DMS153 treated with DMSO at 0.1 percent for 48 hours (cell line): ENCODE data around the gene PIEZO2.
"Not testable (repeated sequence)": the region's sequence is repeated elsewhere in the genome, so short reads cannot be mapped to it uniquely, and the experiment has no call there.

Experiments used
- DNase-seq: peaks from one replicate; lab custom pipeline; 2025; ENCODE audit not compliant: unreplicated experiment; lab: John Stamatoyannopoulos, UW

PIEZO2 gene

GRCh38 chr18:10689236-10690034 is 459.9 kb downstream of the PIEZO2 start:
- DNase-seq = no peak

- DNase-seq = no peak
Measured at GRCh38 chr18:10688766-10689165, 460.6 kb downstream of the PIEZO2 start.

- no peak for DNase-seq
Measured at GRCh38 chr18:10687161-10687925, 462.0 kb downstream of the PIEZO2 start.

DNA sequence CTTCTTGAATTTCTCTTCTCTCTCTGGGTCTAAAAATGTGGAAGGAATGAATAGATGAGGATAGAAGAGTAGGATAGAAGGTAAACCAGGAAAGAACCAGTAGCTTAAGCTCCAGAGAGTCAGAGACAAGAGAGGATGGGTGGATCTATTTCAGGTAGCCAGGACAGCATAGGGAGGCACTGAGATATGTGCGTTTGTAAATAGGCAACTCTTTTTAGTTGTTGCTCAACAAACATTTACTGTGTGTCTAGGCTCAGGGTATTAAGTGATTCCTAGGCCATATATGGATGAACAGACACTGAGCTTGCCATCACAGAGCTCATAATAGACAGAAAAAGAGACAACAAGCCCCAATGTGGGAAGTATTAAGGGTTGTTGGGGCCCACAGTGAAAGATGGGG is 463.1 kb downstream of the PIEZO2 start:
- no peak for DNase-seq

- no peak for DNase-seq
Measured at GRCh38 chr18:10685484-10685883, 463.9 kb downstream of the PIEZO2 start.

- DNase-seq = no peak
Measured at GRCh38 chr18:10682368-10682714, 467.0 kb downstream of the PIEZO2 start.

GRCh38 chr18:10681581-10682367 is 467.6 kb downstream of the PIEZO2 start:
- DNase-seq = no peak

- no peak for DNase-seq
Measured at GRCh38 chr18:10680271-10680596, 469.1 kb downstream of the PIEZO2 start.

- no peak for DNase-seq
Measured at GRCh38 chr18:10679557-10680270, 469.7 kb downstream of the PIEZO2 start.

- DNase-seq = no peak
Measured at GRCh38 chr18:10671441-10671840, 477.9 kb downstream of the PIEZO2 start.

DNA sequence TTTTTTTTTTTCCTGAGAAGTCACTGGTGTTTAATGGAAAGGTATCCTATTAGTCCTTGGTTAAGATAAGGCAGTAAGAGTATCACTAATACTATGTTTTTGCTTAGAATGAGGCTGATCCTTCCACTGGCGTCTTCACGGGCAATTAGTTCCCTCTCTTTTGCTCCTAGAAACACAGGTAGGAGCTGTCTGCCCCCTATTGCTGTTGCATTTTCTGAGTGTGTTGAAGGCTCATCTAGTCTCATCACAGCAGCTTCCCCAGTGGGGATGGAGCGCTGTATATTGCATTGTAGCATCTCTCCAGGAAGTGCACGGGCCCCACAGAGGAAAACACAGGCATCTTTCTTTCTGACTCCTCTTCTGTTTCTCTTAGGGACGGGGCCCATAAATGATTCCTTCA is 478.5 kb downstream of the PIEZO2 start:
- no peak for DNase-seq

- no peak for DNase-seq
Measured at GRCh38 chr18:10669441-10670100, 479.8 kb downstream of the PIEZO2 start.

GRCh38 chr18:10663750-10664149 is 485.6 kb downstream of the PIEZO2 start:
- DNase-seq = no peak

GRCh38 chr18:10661317-10661716 is 488.1 kb downstream of the PIEZO2 start:
- DNase-seq = no peak

- no peak for DNase-seq
Measured at GRCh38 chr18:10660179-10660884, 489.0 kb downstream of the PIEZO2 start.

- no peak for DNase-seq
Measured at GRCh38 chr18:10659594-10659993, 489.8 kb downstream of the PIEZO2 start.

GRCh38 chr18:10659000-10659399 is 490.4 kb downstream of the PIEZO2 start:
- no peak for DNase-seq

DNA sequence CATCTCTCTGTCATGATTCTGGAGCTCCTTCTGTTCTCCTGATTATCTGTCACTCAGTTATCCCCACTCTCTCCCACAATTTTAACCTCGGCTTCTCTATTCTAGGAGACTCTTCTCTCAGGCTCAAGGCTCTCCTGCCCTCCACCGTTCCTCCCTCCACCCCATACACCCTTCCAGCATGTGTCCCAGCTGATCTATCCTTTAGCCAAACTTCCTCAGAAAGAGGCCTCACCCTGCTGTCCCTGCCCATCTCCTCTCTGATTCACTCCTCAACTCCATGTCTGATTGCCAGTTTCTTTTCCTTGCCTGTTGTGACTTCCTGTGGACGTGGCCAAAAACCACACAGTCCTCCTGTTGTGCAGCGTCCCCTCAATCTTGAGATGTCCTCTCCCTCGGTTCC is 505.4 kb downstream of the PIEZO2 start:
- not testable (repeated sequence) for DNase-seq

- not testable (repeated sequence) for DNase-seq
Measured at GRCh38 chr18:10642915-10643524, 506.3 kb downstream of the PIEZO2 start.

GRCh38 chr18:10638539-10638885 is 510.9 kb downstream of the PIEZO2 start:
- DNase-seq = not testable (repeated sequence)
